K562 (cell line): ENCODE results near the gene DIPK2A. TPM values are rescaled to one million over a fixed set of nuclear protein-coding genes. Genes with fewer than 3 reads are reported as not detected.

Experiments used
- ARNT ChIP-seq, 2 experiments: fragments of 450-650 bp; IDR thresholded peaks; 2 replicates each; pipeline ENCODE4 v1.6.1; 2016; ENCODE audit warnings: mild to moderate bottlenecking in 1 of 2
- ATF1 ChIP-seq, 2 experiments: fragments of 450-650 bp in 1 of 2; IDR thresholded peaks; 2 replicates each; pipeline ENCODE4 v1.6.1; 2016; ENCODE audit warnings: missing compliant biosample characterization in 1 of 2, missing genetic modification characterization in 1 of 2
- CHD1 ChIP-seq: fragments of 200-600 bp; sonication (generic); IDR thresholded peaks from one replicate; pipeline ENCODE4 v1.6.1; 2012; ENCODE audit warnings: mild to moderate bottlenecking, moderate library complexity, low read length, inconsistent platforms
- CXXC5 ChIP-seq: fragments of 250-450 bp; sonication (Bioruptor Pico); IDR thresholded peaks from 2 replicates; pipeline ENCODE4 v1.8.0; 2022; ENCODE audit warnings: inconsistent platforms, mild to moderate bottlenecking, moderate library complexity
- DPF2 ChIP-seq: fragments of 450-650 bp; IDR thresholded peaks from 2 replicates; pipeline ENCODE4 v1.6.1; 2016
- FOSL1 ChIP-seq: fragments of 200-800 bp; sonication (Bioruptor generic); conservative IDR thresholded peaks from 2 replicates; pipeline ENCODE4 v1.6.1; 2016; ENCODE audit warnings: missing genetic modification characterization, missing compliant biosample characterization
- FOXM1 ChIP-seq, 2 experiments: fragments of 450-650 bp in 1 of 2; sonication (generic) in 1 of 2; formaldehyde crosslinking in 1 of 2; IDR thresholded peaks; 2 replicates each; pipeline versions ENCODE4 v1.6.1 to v1.9.0; 2017 to 2022; ENCODE audit warnings: low read depth in 2 of 2, mild to moderate bottlenecking in 2 of 2, missing genetic modification reagents in 1 of 2, moderate library complexity in 1 of 2
- MAFG ChIP-seq: fragments of 450-650 bp; conservative IDR thresholded peaks from 2 replicates; pipeline ENCODE4 v1.6.1; 2016; ENCODE audit warnings: missing genetic modification characterization, missing compliant biosample characterization
- MAFK ChIP-seq: IDR thresholded peaks from 2 replicates; pipeline ENCODE4 v1.6.1; 2011; ENCODE audit warnings: low read length, improper control_type of control experiment
- MTA2 ChIP-seq: fragments of 450-650 bp; IDR thresholded peaks from 2 replicates; pipeline ENCODE4 v1.6.1; 2016; ENCODE audit warnings: low read depth
- POLR2H ChIP-seq: IDR thresholded peaks from 2 replicates; pipeline ENCODE4 v1.6.1; 2016; ENCODE audit warnings: missing genetic modification characterization, low read depth, mild to moderate bottlenecking, control low read depth, missing compliant biosample characterization, moderate library complexity
- SRSF9 ChIP-seq: fragments of 200-400 bp; formaldehyde crosslinking; IDR thresholded peaks from 2 replicates; pipeline ENCODE4 v1.6.1; 2017; ENCODE audit warnings: low read depth, low read length, borderline replicate concordance
- TCF3 ChIP-seq: sonication (generic); formaldehyde crosslinking; IDR thresholded peaks from 2 replicates; pipeline ENCODE4 v1.4.0; 2020; ENCODE audit warnings: mild to moderate bottlenecking, missing genetic modification reagents
- TRIM24 ChIP-seq, 2 experiments: fragments of 450-650 bp; IDR thresholded peaks; 2 replicates each; pipeline ENCODE4 v1.6.1; 2016
- ZBED1 ChIP-seq: IDR thresholded peaks from 2 replicates; pipeline ENCODE4 v1.6.1; 2014
- polyA plus RNA-seq, 8 experiments: library from polyadenylated mRNA; depleted of rRNA in 4 of 8; stranded (reverse) in 5 of 8; unstranded in 3 of 8; fragments of >200 nt; fragmentation: Nextera tagmentation in 2 of 8; fragmentation: Illumina TruSeq in 1 of 8; extraction: Ambion mirVana in 2 of 8; extraction: Trizol in 1 of 8; gene quantifications; 2 replicates each; pipeline versions ENCODE4 v1.2.1 to v1.2.3, GENCODE V29; 2011 to 2014; ENCODE audit warnings: inconsistent platforms in 1 of 8, missing spikeins in 1 of 8
- total RNA-seq, 7 experiments: library from RNA; depleted of rRNA in 6 of 7; stranded (reverse); fragments of >200 nt in 6 of 7; fragmentation: Illumina TruSeq in 2 of 7; extraction: Trizol in 2 of 7; gene quantifications; 2 replicates each; pipeline versions ENCODE4 v1.2.1 to v1.2.3, GENCODE V29; 2011 to 2021; ENCODE audit warnings: low replicate concordance in 1 of 7
- TF ChIP-seq, protein P1 (sequence below): IDR thresholded peaks from 3 replicates; pipeline ENCODE4 v1.6.1; 2011; ENCODE audit warnings: borderline replicate concordance, mild to moderate bottlenecking, moderate library complexity; ENCODE audit not compliant: insufficient read length; ENCODE audit errors: extremely low read depth
- TF ChIP-seq, protein P2 (sequence below), 2 experiments: fragments of 450-650 bp in 1 of 2; sonication (generic) in 1 of 2; formaldehyde crosslinking in 1 of 2; IDR thresholded peaks in 1 of 2; conservative IDR thresholded peaks in 1 of 2; 2 replicates each; pipeline versions ENCODE4 v1.6.1 to v1.8.1; 2016 to 2023; ENCODE audit warnings: mild to moderate bottlenecking in 2 of 2, moderate library complexity in 2 of 2, inconsistent platforms in 1 of 2, missing genetic modification reagents in 1 of 2
- TF ChIP-seq, protein P3 (sequence below), 2 experiments: fragments of 450-650 bp; conservative IDR thresholded peaks; 2 replicates each; pipeline ENCODE4 v1.6.1; 2017; ENCODE audit warnings: mild to moderate bottlenecking in 2 of 2, moderate library complexity in 2 of 2

Gene DIPK2A
- total and polyA plus RNA-seq, 9 of the 15 experiments (the other 6 are each of a cell fraction or from before 2014, with no cell fraction given), result 3.3 to 15.7 (median 7.8) TPM

DNA sequence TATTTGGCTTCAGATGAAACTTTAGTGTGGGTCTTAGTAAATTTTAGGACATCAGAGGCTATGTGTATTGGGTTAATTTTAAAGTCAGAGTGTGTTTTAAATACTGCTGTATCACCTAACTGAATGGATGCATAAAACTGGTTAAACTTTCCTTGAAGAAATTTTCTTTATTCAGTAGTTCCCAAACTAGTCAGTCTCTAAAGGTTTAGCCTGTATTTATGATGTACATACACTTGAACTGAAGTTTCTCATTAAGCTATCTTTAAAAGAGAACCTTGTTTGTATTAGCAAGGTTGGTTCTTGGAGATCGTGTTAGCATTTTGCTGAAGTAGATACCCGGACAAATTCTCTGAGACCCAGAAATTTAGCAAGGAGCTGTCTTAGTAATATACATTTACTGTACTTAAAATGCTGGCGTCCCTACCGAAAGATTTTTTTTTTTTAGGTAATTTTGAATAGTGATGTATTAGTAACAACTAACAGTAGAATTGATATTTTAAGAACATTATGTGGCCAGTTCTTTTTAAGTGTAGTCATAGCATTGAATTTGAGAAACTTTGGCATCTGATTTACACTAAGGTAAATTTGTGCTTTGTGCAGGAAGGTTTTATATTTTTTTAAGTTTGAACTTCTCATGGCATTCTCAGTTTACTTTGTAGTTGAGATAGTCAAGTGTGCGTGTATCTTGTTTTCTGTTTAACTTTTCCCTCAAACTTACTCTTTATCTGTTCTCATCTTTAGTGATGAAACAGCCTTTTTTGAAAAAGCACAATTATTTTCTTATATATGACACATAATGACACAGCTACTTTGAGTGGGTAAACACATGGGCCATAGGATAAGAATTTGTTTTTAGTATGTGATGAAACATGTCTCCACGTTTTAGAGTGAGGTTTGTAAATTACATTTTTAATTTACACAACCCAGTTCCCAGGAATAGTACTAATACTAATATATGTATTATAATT, 2.9 kb downstream of the DIPK2A start (continued):
- TF ChIP-seq, protein P1, sequence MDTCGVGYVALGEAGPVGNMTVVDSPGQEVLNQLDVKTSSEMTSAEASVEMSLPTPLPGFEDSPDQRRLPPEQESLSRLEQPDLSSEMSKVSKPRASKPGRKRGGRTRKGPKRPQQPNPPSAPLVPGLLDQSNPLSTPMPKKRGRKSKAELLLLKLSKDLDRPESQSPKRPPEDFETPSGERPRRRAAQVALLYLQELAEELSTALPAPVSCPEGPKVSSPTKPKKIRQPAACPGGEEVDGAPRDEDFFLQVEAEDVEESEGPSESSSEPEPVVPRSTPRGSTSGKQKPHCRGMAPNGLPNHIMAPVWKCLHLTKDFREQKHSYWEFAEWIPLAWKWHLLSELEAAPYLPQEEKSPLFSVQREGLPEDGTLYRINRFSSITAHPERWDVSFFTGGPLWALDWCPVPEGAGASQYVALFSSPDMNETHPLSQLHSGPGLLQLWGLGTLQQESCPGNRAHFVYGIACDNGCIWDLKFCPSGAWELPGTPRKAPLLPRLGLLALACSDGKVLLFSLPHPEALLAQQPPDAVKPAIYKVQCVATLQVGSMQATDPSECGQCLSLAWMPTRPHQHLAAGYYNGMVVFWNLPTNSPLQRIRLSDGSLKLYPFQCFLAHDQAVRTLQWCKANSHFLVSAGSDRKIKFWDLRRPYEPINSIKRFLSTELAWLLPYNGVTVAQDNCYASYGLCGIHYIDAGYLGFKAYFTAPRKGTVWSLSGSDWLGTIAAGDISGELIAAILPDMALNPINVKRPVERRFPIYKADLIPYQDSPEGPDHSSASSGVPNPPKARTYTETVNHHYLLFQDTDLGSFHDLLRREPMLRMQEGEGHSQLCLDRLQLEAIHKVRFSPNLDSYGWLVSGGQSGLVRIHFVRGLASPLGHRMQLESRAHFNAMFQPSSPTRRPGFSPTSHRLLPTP, result no peak
- TF ChIP-seq SRSF9, result no peak
- peak; percentile 6; the same call in 1 of the 2 replicates for TF ChIP-seq MTA2
- peak; percentile 87 for TF ChIP-seq FOXM1 (IDR thresholded peaks at IDR 0.05; ENCODE audit: low read depth)
- TF ChIP-seq FOXM1 (CRISPR knock-in tag; IDR thresholded peaks at IDR 0.05; ENCODE audit: low read depth), result no peak
- TF ChIP-seq MAFK, result peak; percentile 76
- TF ChIP-seq CXXC5 (CRISPR knock-in tag), result no peak
- TF ChIP-seq, protein P2, sequence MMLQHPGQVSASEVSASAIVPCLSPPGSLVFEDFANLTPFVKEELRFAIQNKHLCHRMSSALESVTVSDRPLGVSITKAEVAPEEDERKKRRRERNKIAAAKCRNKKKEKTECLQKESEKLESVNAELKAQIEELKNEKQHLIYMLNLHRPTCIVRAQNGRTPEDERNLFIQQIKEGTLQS (IDR thresholded peaks at IDR 0.05), result peak; percentile 88
- TF ChIP-seq, protein P2 (CRISPR knock-in tag; conservative IDR thresholded peaks at IDR 0.05), result no peak
- TF ChIP-seq FOSL1 (tag), result peak; percentile 91
- peak; percentile 88 for TF ChIP-seq MAFG (tag)
- TF ChIP-seq DPF2, result peak; percentile 87
- TF ChIP-seq ZBED1, result no peak
- 0 out of 4 replicates have a peak, but pooled peaks of 1 of the 2 experiments have one; percentile 40 for TF ChIP-seq ARNT (IDR thresholded peaks at IDR 0.05)
- TF ChIP-seq TRIM24 (IDR thresholded peaks at IDR 0.05), result peak in 1 of 2 experiments; percentile 46; a peak in 1 of 4 replicates
- TF ChIP-seq, protein P3, sequence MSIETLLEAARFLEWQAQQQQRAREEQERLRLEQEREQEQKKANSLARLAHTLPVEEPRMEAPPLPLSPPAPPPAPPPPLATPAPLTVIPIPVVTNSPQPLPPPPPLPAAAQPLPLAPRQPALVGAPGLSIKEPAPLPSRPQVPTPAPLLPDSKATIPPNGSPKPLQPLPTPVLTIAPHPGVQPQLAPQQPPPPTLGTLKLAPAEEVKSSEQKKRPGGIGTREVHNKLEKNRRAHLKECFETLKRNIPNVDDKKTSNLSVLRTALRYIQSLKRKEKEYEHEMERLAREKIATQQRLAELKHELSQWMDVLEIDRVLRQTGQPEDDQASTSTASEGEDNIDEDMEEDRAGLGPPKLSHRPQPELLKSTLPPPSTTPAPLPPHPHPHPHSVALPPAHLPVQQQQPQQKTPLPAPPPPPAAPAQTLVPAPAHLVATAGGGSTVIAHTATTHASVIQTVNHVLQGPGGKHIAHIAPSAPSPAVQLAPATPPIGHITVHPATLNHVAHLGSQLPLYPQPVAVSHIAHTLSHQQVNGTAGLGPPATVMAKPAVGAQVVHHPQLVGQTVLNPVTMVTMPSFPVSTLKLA (conservative IDR thresholded peaks at IDR 0.05), result peak; percentile 44 to 60; a peak in 1 of 4 replicates
- TF ChIP-seq ATF1 (CRISPR knock-in tag; IDR thresholded peaks at IDR 0.05), result no peak
- TF ChIP-seq ATF1 (tag; IDR thresholded peaks at IDR 0.05), result peak; percentile 37; the same call in 1 of the 2 replicates
- 0 out of 2 replicates have a peak, but pooled peaks have one; percentile 24 for TF ChIP-seq POLR2H (tag)
- TF ChIP-seq TCF3 (CRISPR knock-in tag), result peak; percentile 42
- no peak for TF ChIP-seq CHD1
